Head of caudate nucleus (tissue), 42 donors: Measurements from ENCODE around the gene SIX4.
"Not testable (repeated sequence)": the region's sequence is repeated elsewhere in the genome, so short reads cannot be mapped to it uniquely, and the experiment has no call there.

ENCODE experiments used
- DNase-seq, 42 donors: peaks; one replicate each; pipeline versions ENCODE4 v3.0.0 to v3.0.0-alpha.2; 2020 to 2021; ENCODE audit warnings: mixed read lengths in 7 of 42
- intact Hi-C: fragments of 100-400 bp; cut with DNase I; formaldehyde crosslinking; loops from one replicate; pipeline ENCODE4 v1.15.0; 2022

SIX4 gene

DNA sequence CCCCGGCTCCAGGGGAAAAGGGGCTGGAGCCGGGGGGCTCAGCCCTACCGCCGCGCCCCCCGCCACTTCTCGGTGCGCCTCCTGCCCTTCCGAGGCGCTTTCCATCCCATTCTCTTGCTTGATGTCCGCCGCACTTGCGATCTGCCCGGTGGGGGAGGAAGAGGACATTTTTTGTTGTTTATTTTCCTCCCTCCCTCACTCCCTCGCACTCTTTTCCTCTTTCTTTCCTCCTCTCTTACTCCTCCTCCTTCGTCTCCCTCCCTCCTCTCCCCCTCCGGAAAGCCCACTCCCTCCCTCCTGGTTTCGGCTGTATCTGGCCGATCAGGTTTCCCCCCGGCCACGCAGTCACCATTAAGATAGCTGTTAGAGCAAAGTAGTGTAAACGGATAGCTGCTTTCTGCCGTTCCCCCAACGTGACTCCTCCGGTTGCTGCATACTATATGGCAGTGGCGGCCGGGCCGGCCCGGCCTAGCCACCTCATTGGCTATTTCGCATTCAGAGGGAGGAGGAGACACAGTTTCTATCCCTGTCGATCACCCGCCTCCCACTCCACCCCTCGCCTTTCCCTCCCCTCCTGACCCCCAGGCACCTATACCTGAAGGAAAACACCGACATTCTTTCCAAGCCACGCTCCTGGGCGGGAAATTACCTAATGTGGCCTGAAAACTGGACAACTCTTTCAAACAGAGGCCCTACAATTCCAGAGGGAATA is at the start of gene SIX4:
Gene SIX4, minus strand, starts transcription at position 445 of the 712 bp plus-strand sequence. Its CDS starts 277 bp downstream, at position 168.
- peak in 34 of 42 donors; percentile 8 to 68 (median 29) for DNase-seq
- intact Hi-C loops = loop anchor here (5.0 kb wide), 1 partner anchor 67 kb away; no protein-coding TSS in a partner anchor

DNA sequence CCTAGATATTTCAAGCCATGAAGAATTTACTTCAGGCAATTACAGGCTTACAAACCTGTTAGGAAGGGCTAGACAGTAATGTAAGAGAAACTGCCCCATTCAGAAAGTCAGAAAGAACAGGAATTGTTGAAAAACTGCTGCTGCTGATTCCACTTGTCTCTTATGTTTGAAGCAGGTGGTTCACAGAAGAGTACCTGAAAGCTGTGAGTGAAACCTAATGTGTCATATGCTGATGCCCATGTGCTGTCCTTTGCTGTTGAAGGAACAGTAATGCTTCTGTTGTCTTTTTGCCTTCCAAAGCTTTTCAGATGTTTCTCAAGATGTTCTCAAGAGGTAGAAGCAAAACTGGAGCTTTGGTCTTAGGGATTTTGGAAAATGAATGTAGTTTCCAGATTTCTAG is 49.4 kb upstream of the SIX4 start:
- intact Hi-C loops = no loop called here
- DNase-seq = no peak

DNA sequence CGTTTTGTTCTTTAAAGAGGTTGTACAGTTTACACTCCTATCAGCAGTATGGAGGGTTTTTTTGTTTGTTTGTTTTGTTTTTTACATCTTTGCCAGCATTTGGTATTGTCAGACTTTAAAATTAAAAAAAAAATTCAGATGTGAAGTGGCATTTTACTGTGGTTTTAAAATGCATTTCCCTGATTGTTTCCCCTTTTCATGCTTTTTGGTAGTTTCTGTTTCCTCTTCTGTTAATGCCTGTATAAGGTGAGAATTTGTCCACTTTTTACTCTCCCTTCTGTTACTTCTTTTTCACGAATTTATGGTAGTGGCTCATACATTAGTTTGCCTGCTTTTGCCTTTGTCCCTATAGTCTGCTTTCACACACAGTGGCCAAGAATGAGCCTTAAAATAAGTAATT is 47.0 kb upstream of the SIX4 start:
- intact Hi-C loops = no loop called here
- no peak for DNase-seq

DNA sequence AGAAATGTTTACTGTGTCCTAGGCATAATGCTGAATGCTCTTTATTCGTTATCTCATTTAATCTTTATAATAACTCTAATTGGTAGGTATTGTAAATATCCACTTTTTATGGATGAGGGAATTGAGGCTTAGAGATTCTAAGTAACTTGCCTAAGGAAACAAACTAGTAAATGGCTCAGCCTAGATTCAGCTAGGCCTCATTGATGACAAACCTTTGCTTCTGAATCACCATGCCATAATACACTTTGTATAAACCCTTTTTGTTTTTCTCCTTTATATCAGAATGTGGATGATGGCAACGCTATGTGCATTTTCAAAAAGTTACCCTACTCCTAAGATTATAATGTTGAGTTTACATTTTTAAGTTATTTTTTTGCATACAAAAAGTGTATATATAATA is 44.5 kb upstream of the SIX4 start:
- intact Hi-C loops = no loop called here
- DNase-seq = no peak

DNA sequence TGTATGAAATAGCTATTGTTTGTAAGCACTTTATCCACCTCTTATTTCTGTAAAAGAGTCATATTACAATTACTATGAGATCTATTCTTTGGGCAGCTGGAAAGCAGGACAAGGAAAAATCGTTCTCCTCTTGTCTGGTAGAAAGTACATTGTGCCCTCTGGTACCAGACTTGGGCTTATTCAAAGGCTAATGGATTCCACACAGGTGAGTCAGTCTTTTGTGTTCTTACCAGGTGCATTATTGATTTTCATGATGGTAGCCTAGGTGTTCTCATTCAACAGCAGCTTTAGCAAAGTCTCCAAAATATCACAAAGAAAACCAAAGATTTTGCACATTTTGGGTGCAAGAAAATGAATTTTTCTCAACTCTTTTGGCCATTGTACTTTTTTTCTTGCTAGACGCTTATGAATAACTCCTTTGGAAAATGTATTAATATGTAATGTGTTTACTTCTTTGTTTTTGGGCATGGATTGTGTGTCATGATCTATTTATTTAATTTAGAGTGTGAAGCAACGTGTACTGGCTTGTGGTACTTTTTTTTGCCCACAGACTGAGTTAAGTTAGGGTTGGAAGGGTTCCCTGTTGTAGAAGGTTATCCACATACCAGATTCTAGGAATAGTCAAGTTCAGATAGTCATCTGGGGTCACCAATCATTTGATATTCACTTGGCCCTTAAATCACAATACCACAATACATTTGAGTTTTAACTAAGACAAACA is 36.7 kb upstream of the SIX4 start:
- no peak for DNase-seq

DNA sequence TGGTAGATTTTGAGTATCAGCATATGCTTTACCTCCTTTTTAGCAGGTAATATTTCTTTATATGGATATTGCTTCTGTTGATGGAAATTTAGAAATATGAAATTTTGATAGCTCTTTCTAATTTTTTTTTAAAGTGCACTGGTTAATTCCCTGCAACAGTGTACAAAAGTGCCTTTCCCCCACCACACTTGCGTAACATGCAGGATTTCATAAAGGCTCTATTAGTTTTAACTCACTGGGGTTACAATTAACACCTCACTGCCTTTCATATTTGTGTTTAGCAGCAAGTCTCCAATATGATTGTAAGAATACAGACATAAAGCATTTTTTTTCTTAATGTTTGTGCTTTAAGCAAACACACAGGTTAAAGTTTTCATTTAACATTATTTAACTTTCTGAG is 36.1 kb upstream of the SIX4 start:
- no peak for DNase-seq
- intact Hi-C loops = no loop called here

More for the DNA sequence above, 36.7 kb upstream of the SIX4 start:
- intact Hi-C loops = no loop called here

DNA sequence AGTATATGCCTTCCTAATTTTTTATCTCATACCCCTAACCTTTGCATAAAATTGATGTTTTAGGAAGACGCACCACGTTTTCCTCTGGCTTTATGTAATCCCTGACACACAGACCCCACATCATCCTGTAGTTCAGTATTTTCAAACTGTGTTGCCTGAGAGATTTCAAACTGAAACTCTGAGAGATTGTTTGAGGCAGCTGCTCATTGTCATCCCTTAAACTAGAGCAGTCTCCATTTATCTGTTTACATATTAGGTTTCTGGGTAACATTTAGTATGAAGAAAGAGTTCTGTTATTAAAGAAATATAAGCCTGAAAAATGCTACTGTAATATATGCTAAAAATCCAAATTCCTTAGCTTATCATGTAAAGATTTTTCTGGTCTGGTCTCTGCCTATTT is 34.7 kb upstream of the SIX4 start:
- DNase-seq = no peak
- intact Hi-C loops = no loop called here

DNA sequence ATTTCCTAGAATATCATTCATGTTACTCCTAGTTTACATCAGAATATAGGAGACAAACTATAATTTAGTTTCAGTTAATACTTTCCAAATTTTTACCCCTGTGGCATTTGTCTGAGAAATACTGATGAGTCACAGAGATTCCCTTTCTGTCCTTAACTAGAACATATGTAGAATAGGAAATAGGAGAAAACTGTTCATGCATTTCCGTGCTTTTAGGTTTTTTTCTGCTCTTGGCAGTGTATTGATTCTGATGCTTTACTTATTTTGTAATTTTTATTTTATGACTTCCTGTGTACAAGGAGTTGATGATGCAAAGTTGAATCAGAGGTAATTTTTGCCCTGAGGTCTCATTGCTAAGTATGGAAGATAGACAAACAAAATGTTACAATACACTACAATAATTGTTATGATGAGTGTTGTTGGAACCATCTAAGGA is 33.4 kb upstream of the SIX4 start:
- intact Hi-C loops = no loop called here
- no peak for DNase-seq

DNA sequence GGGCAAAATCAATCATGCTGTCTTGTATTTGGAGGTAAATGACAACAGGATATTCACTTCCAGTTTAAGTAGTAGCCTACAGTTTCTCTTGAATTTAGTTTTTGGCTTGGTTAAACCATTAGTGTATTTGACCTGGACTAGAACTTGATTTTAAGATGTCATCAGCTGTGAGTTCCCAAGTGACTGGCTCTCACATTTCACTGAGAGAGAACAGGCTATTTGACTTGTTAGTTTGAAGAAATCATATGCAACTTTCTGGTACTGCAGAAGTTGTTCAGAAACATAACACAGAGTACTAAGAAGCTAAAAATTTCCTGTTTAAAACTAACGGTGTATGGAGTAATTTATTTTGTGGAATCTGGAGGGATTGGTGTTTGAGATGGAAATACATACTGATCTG is 32.7 kb upstream of the SIX4 start:
- intact Hi-C loops = no loop called here
- DNase-seq = no peak

DNA sequence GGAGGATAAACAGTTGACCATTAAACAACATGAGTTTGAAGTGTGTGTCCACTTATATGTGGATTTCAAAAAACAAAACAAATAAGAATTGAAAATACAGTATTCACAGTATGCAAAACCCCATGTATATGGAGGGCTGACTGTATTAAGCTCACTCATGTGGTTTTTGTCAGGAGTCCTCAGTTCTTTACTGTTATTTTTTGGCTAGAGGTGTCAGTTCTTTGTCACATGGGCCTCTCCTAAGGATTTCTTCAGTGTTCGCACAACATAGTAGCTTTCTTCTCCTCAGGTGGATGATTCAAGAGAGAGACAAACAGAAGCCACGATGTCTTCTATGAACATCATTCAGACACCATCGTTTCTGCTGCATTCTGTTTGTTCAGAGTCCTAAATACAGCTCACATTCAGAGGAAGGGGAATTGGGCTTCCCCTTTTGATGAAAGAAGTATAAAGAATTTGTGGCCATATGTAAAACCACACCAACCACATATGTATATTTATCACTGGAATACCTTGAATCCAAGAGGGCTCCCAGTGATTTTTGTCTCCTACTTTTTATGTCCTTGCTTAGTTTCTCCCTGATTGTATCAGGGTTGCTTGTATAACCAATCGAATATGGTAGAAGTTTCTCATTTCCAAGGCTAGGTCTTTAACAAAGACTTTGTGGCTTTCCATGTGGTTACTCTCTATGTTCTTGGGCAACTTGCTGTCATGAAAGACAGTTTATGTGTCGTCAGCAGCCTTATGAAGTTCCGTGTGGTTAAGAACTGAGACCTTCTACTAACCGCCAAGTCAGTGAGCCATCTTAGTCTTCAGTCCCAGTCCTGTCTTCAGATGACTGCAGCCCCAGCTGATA is 29.3 kb upstream of the SIX4 start:
- intact Hi-C loops = no loop called here
- no peak for DNase-seq

DNA sequence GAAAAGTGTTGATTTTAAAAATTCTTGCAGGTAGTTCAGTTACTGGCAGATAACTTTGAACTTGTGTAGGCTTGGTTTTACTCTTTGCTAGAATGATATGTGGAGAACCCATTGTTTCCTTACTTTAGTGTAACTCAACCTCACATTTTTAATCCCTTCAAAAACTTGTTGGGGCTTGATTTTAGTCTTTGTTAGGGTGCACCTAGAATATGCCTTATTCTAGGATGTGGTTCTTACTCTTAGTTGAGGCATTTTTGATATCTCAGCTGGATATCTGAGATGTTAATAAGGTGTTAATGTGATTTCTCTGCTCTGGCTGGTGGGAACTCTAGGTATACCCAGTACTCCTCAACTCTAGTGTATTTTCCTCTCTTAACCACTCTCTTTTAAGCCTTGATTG is 20.4 kb upstream of the SIX4 start:
- intact Hi-C loops = no loop called here
- DNase-seq = no peak

DNA sequence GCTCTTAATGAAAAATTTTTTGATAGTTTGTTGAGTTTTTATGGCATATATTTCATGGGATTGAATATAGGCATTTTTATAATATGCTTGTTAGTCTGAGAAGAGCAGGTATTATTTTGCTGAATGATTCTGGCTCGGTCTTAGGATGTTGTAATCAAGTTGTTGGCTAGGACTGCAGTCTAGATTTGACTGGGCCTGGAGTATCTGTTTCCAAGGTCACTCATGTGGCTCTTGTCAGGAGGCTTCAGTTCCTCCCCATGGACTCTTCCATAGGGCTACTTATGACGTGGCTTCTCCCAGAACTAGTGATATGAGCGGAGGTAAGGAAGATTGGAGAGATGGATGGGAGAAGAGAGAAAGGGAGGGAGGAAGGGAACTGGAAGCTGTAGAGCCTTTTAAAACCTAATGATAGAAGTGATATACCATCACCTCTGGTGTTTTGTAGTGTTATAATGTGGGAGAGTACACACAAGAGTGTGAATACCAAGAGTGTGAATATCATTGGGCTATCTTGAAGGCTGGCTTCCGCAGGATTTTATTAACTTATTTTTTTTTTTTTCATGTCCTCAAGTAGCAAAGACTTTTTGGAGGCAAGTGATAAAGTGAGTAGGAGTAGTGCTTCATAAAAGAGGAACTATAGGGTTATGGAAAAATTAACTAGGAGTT is 14.8 kb upstream of the SIX4 start:
- intact Hi-C loops = no loop called here
- no peak for DNase-seq

DNA sequence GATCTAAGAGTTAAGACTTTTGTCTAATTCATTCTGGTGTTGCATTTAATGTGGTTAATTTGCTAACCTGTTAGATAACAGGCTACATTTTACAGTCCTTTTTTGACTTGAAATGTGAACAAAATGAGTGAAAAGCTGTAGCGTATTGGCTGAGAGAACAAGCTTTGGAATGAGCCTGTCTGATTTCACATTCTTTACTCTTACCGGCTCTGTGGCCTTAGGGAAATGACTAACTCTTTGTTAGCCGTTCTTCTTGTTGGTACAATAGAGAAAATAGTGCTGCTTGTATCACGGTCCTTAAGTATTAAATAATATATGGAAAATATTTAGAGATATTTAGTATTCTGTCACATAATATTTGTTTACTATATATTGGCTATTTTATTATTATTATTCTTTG is 12.3 kb upstream of the SIX4 start:
- peak in 1 of 42 donors; percentile 1 for DNase-seq
- intact Hi-C loops = no loop called here

DNA sequence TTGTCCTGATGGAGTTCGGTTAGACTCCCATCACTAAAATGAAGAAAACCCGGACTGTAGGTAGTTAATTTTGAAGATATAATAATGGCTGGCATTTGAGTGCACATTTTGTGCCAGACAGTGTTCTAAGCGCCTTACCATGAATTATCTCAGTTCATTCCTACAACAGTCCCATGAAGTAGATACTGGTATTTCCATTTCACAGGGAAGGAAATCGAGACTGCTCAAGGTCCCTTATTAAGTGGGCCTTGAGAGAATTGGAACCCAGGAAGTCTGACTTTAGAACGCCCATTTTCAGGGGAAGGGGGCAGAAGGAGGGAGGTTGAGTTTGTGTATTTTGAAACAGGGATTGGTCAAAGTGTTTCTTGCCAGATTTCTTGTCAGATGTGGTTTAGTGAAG is 11.3 kb upstream of the SIX4 start:
- intact Hi-C loops = no loop called here
- DNase-seq = no peak

DNA sequence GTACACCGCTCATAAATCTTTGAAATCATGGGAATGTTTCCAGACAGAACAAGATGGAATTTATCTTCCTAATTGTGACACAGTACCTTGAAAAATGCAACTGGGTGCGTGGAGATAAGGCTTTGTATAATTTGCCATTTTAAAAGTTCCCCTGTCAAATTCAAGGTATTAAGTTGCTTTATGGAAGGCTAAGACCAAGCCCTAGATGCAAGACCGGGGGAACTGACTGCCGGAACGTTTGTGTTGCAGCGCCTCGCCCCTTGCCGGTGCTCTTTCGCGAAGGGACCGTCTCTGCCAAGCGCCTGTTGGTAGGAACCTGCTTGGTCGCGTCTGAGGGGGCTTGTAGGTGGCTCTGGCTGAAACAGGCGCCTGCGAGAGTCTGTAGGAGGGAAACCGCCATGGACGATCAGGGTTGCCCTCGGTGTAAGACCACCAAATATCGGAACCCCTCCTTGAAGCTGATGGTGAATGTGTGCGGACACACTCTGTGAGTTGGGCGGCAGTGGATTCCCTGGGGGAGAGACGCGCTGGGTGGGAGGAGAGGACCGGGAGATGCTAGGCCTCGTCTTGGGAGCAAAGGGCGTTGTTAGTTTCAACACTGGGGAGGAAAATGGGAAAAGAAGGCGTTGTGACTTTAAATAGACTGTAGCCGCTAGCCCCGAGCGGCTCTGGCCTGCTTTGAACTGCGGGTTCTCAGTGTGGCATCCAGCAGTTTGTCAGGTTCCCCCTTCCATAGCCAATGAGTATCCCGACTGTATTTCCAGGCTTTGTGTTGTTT is 10.5 kb upstream of the SIX4 start, which contains the start of gene MNAT1:
Gene MNAT1, plus strand, starts transcription at position 297 of the 778 bp plus-strand sequence. Its CDS starts 102 bp downstream, at position 399.
- peak; percentile 73 to 95 (median 86) for DNase-seq
- intact Hi-C loops = no loop called here

DNA sequence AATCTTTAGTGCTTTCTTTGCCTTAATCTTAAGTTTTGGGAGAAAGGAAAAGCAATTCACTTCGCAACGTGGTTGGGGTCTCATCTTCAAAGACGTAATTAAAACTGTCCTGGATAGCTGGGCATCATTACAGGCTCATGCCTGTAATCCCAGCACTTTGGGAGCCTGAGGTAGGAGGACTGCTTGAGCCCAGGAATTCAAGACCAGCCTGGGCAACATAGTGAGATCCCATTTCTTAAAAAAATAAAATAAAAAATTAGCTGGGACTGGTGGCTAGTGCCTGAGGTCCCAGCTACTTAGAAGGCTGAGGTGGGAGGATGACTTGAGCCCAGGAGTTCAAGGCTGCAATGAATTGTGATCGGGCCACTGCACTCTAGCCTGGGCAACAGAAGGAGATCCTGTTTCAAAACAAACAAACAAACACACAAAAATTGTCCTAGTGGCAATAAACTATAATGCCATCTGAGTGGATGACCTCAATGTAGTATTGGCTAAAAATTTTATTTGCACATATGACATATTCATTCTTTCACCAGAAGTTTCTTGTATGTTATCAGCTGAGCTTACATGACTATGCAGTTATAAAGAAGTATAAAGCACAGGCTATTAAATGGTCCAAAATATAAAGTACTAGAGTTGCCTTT is 8.8 kb upstream of the SIX4 start:
- intact Hi-C loops = no loop called here
- no peak for DNase-seq

DNA sequence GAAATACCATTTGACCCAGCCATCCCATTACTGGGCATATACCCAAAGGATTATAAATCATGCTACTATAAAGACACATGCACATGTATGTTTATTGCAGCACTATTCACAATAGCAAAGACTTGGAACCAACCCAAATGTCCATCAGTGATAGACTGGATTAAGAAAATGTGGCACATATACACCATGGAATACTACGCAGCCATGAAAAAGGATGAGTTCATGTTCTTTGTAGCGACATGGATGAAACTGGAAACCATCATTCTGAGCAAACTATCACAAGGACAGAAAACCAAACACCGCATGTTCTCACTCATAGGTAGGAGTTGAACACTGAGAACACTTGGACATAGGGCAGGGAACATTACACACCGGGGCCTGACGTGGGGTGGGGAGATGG is 7.1 kb upstream of the SIX4 start:
- DNase-seq, intact Hi-C loops: not testable (repeated sequence)
